NCI-H460 (cell line): ENCODE data around the gene ASTN1. TPM values are rescaled to one million over a fixed set of nuclear protein-coding genes. Genes with fewer than 3 reads are reported as not detected.
"Not testable (repeated sequence)": the region's sequence is repeated elsewhere in the genome, so short reads cannot be mapped to it uniquely, and the experiment has no call there.

Experiments used
- DNase-seq: peaks from one replicate; pipeline ENCODE4 v3.0.0-alpha.2; 2016; ENCODE audit warnings: low read depth; ENCODE audit errors: extremely low read depth
- total RNA-seq: library from RNA; depleted of rRNA; stranded (reverse); fragments of >200 nt; shearing (Covaris generic); gene quantifications from 2 replicates; pipeline ENCODE4 v1.2.3, GENCODE V29; 2014

Gene ASTN1
- total RNA-seq, 1 experiment from 2014 or later, result 0.47 TPM

DNA sequence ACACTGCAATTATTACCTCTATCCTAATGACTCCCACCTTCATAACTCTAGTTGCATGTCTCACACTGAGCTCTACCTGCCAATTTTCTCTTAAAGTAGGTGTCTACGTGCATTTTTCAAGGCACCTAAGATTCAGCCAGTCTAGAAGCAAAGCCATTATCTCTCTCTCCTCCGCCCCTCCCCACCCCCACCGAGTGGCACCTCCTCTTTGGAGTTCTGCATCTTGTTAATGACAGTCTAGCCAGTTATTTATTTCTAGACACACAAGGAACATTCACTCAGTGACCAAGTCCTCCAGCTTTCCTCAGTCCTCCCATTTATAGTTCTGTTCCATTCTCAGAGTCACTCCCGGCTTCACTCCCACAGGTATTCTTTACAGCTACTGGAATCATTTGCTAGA, 47.6 kb downstream of the ASTN1 start:
- no peak for DNase-seq

DNA sequence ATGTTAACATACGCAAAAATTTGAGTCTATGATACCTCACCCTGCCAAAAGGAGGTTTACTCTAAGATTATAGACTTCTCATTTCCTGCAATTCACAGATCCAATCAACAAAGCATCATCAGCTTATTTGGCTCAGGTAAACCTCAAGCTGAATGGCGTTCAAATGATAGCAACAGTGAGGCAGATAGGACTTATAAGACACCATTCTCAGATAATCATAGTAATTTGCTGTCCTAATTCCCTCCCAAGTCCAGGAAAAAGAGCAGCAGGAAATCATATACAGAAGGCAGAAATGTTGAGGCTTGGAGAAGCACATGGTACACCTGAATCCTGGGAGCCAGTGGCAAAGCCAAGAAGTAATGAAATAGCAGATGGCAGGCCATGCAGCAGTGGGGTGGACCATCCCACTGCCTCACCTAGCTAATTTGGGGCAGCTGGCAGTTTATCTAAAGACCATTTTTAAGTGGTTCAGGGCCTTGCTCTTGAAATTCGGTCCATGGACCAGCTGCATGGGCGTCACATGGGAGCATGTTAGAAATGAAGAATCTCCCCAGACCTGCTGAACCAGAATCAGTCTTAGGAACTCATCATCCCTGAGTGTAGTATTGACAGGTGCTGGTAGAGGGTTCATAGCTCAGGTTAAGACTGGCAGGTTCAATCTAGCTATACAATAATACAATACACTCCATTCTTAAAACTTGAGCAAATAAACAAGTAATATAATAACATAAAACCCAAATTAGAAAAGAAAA, 57.7 kb downstream of the ASTN1 start:
- no peak for DNase-seq

DNA sequence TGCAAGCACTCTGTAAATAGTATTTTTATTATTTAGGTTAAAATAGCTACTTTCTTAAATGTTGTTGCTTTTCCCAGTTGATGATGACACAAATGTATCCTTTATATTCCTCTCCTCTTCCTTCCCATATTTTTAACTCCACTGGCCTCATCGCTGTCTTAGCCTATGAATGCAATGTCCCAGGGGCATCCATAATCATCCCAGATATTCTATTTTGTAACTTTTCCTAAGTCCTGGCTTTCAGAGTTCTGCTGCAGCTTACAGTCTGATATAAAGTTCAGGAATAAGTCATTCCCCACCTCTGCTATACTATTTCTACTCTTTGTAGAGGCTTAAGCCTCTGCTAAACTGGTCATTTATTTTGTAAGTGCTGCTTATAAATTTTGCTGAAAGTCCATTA, 58.3 kb downstream of the ASTN1 start:
- DNase-seq, result no peak

DNA sequence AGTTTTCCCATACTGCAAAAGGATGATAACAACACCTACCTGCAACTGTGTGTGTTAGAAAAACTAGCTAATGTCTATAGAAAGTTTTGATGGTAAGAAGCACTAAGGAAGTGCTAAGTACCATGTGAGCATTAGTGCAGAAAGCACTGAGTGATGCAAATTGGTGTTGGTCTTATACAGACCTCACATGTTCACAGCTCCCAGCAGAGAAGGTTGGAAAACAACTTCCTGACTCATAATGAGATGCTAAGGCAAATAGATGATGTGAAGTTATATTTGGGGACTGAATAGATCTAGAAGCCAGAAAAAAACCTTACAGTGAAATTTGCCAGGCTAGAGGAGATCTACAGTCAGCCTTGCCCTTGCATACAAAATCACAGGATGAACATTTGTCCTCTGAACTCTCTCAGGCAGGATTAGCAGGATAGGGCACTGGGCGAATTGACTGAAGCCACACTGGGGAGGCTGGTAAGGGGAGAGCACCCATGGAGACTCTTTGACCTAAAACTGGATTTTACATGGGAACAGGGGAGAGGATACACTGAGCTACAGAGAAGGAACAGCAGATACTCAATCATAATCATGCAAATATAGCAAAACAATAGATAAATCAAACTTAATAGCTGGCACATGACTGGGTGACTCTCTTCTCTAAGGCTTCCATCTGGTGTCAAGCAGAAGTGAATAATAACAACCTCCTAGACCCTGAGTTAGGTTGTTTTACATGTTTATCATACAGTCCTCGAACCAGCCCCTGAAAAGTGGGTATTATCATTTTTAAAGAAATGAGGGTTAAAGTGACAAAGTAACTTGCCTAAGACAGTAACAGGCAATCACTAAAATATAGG, 61.3 kb downstream of the ASTN1 start:
- DNase-seq, result no peak

DNA sequence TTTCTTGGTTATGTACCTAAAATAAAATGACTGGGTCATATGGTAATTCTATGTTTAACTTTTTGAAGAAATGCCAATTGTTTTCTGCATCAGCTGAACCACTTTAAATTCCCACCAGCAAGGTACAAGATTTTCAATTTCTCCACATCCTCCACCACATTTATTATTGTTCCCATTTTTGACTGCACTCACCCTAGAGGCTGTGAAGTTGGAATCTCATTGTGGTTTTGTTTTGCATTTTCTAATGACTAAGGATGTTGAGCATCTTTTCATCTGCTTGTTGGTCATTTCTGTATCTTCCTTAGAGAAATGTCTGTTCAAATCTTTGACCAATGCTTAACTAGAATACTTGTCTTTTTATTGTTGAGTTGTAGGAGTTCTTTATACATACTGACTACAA, 72.5 kb downstream of the ASTN1 start:
- DNase-seq, result no peak

DNA sequence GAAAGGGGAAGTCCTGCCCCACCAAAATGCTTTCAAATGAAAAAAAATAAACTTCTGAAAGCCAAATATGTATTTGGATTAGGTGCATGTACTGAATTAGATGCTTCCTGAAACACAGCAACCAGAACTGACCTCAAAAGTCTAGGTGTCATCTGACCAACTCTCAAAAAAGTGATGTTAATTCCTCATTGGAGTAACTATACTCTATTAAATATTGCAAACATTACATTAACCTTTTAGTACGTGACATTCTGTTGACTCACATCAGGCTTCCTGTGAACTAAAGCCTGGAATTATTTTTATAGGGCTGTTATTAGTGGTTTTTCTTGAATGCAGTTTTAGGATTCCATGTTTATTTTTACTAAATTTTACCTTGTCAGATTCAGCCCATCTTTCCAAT, 73.5 kb downstream of the ASTN1 start:
- no peak for DNase-seq

DNA sequence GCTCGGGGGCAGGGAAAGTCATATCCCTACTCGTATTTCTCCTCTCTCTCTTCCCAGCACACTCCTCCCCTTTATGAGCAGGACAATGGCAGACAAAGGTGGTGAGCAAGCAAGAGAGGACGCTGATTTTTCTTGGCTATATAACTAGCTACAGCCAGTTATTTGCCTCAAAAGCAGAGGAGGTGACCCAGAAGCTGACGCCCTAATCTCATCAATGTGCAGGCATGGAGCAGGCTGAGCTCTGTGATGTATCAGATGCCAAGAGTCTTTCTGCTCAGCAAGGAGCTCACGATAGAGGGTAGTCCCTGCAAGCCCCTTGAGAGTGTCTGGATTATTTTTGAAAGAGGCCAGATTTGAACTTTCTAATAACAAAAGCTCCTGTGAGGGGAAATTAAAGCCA, 75.5 kb downstream of the ASTN1 start:
- no peak for DNase-seq

DNA sequence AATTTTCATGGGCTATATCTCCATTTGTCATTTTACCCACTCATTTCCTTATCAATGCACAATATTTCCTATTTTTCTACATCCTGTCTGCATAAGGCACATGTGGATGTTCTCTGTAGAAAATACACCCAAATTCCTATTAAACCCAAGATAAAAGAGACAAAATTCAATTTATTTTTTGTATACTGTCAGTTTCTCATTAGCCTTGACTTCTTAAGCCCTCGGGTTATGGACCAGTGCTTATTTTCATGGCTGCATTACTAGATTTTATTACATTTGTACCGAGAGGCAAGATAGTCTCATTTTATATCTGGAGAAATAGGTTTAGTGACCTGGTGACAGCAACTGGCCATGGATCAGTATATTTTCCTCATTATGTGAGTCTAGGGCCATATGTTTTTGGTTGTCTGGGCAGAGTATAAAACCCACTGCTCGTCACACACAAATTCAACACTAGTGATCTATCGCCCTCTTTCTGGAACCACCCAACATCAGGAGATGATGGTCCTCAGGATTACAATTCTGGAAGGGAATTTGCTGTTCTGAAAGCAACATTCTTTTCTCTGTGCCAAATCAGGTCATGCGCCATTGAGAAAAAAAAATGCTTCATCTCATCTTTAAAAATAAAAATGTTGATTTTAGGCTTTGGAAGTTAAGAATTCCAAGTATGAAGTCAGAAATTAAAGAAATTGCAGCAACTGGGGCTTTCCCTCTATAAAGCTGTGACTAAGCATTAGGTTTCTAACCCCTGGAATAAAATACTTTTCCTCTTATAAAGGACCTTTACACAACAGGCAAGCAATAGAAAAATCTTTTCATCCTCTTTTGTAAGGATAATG, 81.4 kb downstream of the ASTN1 start:
- DNase-seq, result no peak

DNA sequence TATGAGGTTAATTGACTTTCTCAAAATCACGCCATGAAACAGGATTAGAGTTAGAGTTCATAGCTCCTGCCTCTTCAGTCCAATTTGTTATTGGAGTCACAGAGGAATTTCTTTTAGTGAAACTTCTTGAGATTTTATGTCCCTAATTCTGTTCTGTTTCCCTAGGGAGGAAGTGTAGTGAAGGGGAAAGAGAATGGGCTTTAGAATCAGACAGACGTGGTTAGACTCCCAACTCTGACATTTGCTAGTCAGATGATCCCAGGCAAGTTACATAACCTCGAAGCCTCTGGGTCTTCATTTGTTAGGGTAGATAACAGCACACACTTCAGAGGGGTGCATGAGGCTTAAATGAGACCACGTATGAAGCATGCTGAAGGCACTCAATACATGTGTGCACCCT, 83.9 kb downstream of the ASTN1 start:
- no peak for DNase-seq

DNA sequence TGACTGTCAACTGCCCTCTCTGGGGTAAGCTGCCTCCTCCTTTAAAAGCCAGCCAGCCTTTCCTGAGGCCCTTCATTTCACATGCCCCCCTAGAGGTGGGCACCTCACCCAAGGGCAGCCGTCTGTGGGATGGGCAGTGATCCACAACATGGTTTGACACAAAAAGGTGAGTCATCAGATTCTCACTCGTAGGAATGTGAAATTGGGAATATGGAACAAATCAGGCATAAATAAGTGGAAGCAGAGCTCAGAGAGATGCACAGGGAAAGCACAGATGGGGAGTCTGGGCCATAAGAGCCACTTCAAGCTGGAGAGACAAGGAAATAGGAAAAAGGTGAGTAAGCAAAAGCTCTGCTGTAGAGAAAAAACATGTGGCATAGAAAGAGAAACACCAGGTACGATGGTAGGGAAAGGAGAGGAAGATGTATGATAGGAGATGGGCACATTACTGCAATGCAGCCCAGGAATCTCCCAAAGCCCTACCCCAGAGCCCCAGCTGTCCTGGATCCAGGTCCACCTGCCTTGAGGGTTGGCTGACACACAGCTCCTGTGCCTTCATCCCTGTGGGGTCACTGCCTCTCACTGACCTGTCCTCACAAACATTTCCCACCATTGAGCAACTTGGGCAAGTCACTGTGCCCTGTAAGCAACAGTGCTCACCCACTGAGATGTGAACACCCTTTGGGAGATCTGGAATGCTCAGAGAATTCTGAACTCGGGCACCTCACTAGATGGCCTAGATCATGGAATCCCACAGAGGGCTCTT, 86.6 kb downstream of the ASTN1 start:
- DNase-seq, result no peak

DNA sequence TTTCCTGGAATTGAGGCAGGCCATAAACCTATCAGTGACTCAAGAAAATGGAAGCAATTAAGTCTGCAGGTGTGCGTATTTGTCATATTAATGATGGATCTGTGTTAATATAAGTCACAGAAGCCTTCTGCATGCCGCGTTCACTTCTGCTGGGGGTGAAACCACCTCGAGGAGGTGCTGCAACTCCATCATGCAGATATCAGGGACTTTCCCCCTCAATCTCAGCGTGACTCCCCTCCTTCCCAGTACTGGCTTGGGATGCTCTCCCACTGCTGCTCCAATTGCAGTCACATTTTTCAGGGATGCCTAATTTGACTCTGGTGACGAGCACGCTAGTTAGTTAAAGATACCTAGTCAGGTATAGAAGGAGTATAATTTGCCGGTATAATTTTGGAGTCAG, 87.5 kb downstream of the ASTN1 start:
- DNase-seq, result no peak

DNA sequence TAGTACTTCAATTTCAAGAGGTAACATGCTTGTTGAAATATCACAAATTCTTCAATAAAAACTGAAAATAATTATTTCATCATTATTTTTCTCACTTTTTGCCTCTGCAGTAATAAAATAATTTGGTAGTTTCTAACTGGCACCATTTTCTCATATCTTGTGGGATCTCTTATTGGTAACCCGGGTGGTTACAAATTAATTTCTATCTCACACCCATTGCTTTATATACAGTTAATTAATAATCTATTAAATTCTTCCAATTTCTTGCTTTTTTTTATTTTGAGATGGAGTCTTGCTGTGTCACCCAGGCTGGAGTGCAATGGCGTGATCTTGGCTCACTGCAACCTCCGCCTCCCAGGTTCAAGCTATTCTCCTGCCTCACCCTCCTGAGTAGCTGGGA, 89.7 kb downstream of the ASTN1 start:
- DNase-seq, result not testable (repeated sequence)

DNA sequence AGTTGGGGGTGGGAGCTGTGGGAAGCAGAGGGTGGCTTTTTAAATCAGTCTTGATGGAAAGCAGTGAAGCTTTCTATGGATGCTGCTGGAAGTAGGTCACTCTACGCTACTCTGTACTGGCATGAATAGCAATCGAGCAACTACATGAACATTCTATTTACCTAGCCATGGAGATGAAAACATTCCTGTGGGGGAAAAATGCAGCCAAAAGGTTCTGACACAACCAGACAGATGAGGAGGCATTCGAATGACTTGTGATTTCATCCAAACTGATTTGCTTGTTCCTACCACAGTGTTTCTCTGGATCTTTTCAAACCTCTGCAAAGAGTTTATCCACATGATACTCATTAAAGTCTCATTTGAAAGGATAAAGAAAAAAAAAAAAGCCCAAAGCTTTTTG, 95.0 kb downstream of the ASTN1 start:
- DNase-seq, result no peak

DNA sequence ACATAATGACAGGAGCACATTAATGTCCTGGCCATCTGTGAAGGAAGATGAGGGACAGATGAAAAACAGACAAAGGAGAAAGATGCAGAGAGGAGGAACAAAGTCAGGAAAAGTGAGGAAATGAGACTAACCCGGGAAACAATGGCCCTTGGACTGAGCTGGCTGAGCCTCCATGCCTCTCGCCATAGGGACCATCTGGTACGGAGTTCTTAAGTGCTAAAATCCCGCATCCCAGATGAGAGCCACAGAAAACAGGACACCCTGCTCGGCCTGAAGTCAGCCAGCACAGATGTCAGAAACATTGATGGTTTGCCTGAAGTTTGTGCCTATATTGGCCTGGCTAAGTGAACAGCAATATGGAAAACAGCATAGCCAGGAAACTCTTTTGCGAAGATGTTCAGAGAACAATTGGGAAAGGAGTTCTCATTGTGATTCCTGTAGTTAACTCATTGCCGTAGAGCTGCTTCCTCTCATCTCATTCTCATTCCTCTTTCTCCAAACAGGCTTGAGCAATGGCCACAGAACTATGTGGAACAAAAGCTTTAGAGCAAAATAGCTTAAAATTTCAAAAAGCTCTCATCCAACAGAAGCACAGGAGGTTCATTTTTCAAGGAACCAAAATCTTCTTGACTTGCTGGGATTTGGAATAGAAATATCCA, 96.6 kb downstream of the ASTN1 start:
- DNase-seq, result no peak

DNA sequence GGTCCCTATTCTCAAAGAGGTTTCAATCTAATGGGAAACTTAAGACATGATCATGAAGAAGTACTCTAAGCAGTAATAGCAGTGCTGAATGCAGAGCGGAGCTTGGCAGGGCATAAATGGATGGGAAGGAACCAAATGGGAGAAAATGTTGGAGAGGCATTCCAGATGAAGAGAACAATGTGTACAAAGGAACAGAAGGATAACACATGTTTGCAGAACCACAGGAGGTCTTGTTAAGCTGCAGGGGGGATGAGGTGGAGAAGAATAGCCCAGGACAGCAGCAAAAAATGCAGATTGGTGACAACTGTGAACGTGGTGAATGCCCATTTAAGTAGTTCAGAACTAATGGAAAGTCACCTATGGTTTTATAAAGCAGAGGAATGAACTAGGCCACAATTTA, 99.1 kb downstream of the ASTN1 start:
- no peak for DNase-seq

DNA sequence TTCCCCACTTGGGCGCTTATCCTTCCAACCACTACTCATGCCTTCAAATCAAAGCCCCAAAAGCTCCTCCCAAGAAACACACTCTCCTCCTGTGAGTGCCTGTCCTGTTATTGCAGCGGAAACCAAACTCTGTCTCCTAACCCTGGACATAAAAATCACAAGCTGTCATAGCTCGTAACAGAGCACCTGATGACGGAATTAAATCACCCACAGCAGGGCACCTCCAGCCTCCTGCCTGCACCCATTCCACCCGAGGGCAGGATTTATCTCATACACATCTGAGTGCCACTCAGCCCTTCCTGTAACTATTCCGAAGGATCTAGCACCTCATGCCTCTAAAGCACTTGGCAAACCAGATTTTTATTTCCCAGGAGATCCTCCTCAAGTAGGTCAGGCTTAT, 100.9 kb downstream of the ASTN1 start:
- DNase-seq, result no peak

DNA sequence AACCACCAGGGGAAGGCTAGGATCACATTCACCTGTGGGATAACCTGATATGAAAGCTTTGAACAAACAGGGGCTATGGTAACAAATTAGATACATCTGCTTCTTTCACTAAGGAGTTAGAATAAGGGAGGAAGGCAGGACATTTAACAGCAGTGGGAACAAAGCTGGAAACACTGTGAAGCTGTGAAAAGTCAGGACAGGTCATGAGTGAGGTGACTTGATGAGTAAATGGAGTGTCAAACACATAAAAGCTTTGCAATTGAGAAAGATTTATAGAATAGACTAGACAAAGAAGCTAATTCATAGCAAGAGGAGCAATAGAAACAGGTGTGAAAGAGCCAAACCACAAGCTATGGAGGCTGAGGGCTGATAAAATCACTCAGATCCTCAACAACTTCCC, 110.0 kb downstream of the ASTN1 start:
- DNase-seq, result no peak

DNA sequence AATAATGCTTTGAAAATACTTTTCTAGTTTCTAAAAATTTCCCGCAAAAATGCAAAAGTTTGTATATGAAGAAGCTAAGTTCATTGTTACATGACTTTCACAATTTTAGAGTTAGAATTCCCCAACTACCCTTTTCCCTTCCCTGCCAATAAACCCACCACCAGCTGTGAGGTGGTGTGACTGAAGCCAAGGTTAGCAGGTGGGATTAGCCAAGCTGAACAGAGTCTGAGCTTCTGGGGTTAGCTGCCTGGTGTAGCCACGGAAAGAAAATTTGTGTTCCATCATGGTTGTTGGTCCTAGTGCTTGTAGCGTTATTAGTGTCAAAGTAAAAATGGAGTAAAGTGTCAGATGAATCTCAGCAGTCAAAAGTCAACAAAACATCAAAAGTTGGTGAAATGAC, 110.9 kb downstream of the ASTN1 start:
- DNase-seq, result no peak

DNA sequence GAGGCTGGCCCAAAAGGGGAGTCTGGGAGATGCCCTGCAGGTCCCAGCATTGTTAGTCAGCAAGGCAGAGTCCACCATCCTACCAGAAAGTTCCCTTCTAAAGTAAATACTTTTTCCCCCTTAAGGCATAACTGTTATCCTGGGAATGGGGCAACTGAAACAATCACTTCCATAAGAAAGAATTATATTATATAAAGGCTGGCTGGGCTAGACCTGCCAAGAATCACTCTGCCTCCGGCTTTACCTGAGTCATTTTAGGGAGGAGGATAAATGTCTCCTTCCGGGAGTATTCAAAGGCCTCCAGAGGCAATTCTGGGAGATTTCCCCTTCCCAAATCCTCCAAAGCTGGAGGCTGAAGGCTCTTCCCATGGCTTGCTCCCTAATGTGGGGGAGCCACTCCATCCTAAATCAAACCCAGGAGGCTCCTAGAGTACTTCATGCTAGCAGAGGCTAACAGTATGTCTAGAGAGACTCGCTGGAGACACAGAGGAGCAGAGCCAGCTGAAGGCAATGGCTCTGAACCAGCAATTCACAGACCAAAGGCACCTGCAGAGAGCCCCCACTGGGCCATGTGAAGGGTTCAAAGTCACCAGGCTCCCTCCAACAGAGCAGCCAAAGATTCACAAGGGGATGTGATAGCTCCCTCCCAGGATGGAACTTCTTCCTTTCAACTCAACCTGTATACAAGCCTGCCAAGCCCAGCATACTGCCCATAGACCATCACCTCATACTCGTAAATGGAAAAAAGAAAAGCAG, 116.0 kb downstream of the ASTN1 start:
- DNase-seq, result no peak
